Neural progenitor cell (in vitro differentiated cells): ENCODE results near the gene PSG6. TPM values are rescaled to one million over a fixed set of nuclear protein-coding genes. Genes with fewer than 3 reads are reported as not detected.
A peak's percentile ranks its signal among the peaks of the same experiment; 100 is the strongest.
"Not testable (repeated sequence)": the region's sequence is repeated elsewhere in the genome, so short reads cannot be mapped to it uniquely, and the experiment has no call there.

Source experiments
- DNase-seq: peaks from one replicate; pipeline ENCODE4 v3.0.0-alpha.2; 2016; ENCODE audit warnings: low spot score
- H2AFZ ChIP-seq: fragments of 200-600 bp; sonication (generic); replicated peaks from 2 replicates; pipeline ENCODE4 v1.6.1; 2016; ENCODE audit warnings: antibody characterized with exemption
- H3F3A ChIP-seq: fragments of 200-600 bp; sonication (generic); 2 replicates; pipeline ENCODE4 v1.6.1; 2016; ENCODE audit warnings: antibody characterized with exemption, low read depth
- H3K27ac ChIP-seq: fragments of 200-600 bp; sonication (generic); 2 replicates; pipeline ENCODE4 v1.5.1; 2016; ENCODE audit warnings: mild to moderate bottlenecking
- H3K27me3 ChIP-seq: fragments of 200-600 bp; sonication (generic); 2 replicates; pipeline ENCODE4 v1.6.1; 2016; ENCODE audit warnings: mild to moderate bottlenecking, moderate library complexity
- H3K36me3 ChIP-seq: fragments of 200-600 bp; sonication (generic); 2 replicates; pipeline ENCODE4 v1.5.1; 2016
- H3K4me1 ChIP-seq: fragments of 200-600 bp; sonication (generic); 2 replicates; pipeline ENCODE4 v1.6.1; 2016; ENCODE audit warnings: mixed run types
- H3K4me2 ChIP-seq: fragments of 200-600 bp; sonication (generic); 2 replicates; pipeline ENCODE4 v1.6.1; 2016
- H3K4me3 ChIP-seq: fragments of 200-600 bp; sonication (generic); 2 replicates; pipeline ENCODE4 v1.5.1; 2016
- H3K79me2 ChIP-seq: fragments of 200-600 bp; sonication (generic); 2 replicates; pipeline ENCODE4 v1.6.1; 2016; ENCODE audit warnings: low read depth
- H3K9ac ChIP-seq: fragments of 200-600 bp; sonication (generic); 2 replicates; pipeline ENCODE4 v1.6.1; 2016
- H3K9me3 ChIP-seq: fragments of 200-600 bp; sonication (generic); 2 replicates; pipeline ENCODE4 v1.5.1; 2016; ENCODE audit warnings: low read depth
- H4K20me1 ChIP-seq: fragments of 200-600 bp; sonication (generic); 2 replicates; pipeline ENCODE4 v1.6.1; 2016; ENCODE audit warnings: low read depth
- H3K27ac Mint-ChIP-seq: 3 replicates; pipeline ENCODE4 v1.8.0; 2021; ENCODE audit warnings: mixed read lengths
- H3K27me3 Mint-ChIP-seq: 2 replicates; pipeline ENCODE4 v1.8.0; 2022; ENCODE audit warnings: low read depth, mild to moderate bottlenecking, inconsistent platforms, moderate library complexity, mixed read lengths; ENCODE audit not compliant: insufficient read depth
- H3K36me3 Mint-ChIP-seq: 3 replicates; pipeline ENCODE4 v1.8.0; 2021; ENCODE audit warnings: mixed read lengths
- H3K4me1 Mint-ChIP-seq: 3 replicates; pipeline ENCODE4 v1.8.0; 2021; ENCODE audit warnings: mixed read lengths
- H3K4me3 Mint-ChIP-seq: 3 replicates; pipeline ENCODE4 v1.8.0; 2021; ENCODE audit warnings: mild to moderate bottlenecking, moderate library complexity, mixed read lengths
- H3K9me3 Mint-ChIP-seq: 3 replicates; pipeline ENCODE4 v1.8.0; 2020; ENCODE audit warnings: mixed read lengths
- CTCF ChIP-seq: fragments of 200-600 bp; sonication (generic); IDR thresholded peaks from 2 replicates; pipeline ENCODE4 v1.5.1; 2017; ENCODE audit warnings: antibody characterized with exemption, mild to moderate bottlenecking
- total RNA-seq: library from RNA; depleted of rRNA; stranded (reverse); fragments of >200 nt; gene quantifications from 2 replicates; pipeline ENCODE4 v1.2.3, GENCODE V29; 2015; ENCODE audit warnings: low replicate concordance

The PSG6 gene
- total RNA-seq, 1 donor from 2014 or later = not detected

DNA sequence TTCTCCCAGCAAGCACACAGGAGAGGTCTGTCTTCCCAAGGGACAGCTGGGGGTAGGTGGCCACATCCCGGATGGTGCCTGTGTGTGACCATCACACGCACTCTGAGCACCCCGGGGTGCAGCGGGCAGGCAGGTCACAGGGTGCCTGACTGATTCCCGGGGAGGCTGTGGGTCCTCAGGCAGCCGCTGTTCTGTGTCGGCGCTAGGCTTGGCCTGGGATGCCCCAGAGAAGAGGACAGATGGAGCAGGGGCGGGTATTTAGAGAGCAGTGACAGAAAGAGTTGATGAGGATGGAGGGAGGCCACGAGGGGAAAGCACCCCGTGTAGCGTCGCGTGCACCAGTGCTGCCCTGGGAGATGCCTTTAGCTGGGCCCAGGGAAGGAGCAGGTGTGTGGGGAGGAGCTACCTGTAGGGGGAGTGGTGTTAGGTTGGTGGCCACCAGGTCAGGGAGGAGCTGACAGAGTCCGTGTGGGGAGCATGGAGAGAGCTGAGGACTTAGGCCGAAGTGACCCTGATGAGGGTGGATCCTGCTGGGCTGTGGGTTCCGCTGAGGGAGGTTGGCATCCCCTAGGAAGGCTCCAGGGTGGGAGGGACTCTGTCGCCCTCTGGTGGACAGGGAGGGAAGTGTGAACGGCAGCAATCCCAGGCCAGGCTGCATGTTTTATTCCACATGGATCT is 60.7 kb downstream of the PSG6 start:
- H3K4me1 ChIP-seq, H3K27me3 ChIP-seq, H3K4me1 Mint-ChIP-seq, H2AFZ ChIP-seq, H3K9ac ChIP-seq, DNase-seq, H3K36me3 ChIP-seq, H3K27ac Mint-ChIP-seq, H3F3A ChIP-seq, H3K4me3 ChIP-seq, H3K4me3 Mint-ChIP-seq, H3K4me2 ChIP-seq, H3K27ac ChIP-seq, H3K27me3 Mint-ChIP-seq, H4K20me1 ChIP-seq, H3K79me2 ChIP-seq, H3K9me3 ChIP-seq, H3K36me3 Mint-ChIP-seq: not testable (repeated sequence)
- peaks cover 37% of the 10 kb centered on the region for H3K9me3 Mint-ChIP-seq
- peak; percentile 29 for TF ChIP-seq CTCF

GRCh38 chr19:42854745-42855144 is 62.9 kb downstream of the PSG6 start:
- not testable (repeated sequence) for H4K20me1 ChIP-seq, H3K27me3 Mint-ChIP-seq, H3K36me3 Mint-ChIP-seq, H3K79me2 ChIP-seq, H3K27me3 ChIP-seq, H2AFZ ChIP-seq, H3K4me1 Mint-ChIP-seq, H3K4me3 ChIP-seq, H3K9me3 ChIP-seq, H3K4me1 ChIP-seq, H3K27ac Mint-ChIP-seq, H3K27ac ChIP-seq, H3K36me3 ChIP-seq, H3K4me2 ChIP-seq, H3K4me3 Mint-ChIP-seq, H3K9ac ChIP-seq, H3F3A ChIP-seq, DNase-seq
- peaks cover 48% of the 10 kb centered on the region for H3K9me3 Mint-ChIP-seq

DNA sequence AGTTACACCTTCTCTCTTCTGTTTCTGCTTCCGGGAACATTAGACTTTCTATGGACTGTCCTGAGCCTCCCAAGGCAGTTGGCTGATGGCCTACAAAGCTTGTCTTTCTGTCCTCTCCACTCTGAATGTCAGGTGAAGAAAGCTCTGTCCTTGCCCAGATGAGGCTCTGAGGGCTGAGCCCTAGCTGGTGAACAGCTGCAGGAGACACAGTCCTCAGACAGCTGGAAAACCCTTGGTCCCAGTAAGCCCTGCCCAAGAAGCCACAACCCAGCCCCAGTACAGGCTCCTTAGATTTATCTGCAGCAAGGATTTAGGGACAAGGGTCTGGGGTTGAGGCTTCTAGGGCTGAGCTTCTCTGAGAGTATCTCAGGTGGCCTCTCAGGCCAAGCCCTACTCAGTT is 64.5 kb downstream of the PSG6 start:
- H3K4me3 ChIP-seq, H3K36me3 ChIP-seq, H3K4me1 ChIP-seq, H4K20me1 ChIP-seq, H3K79me2 ChIP-seq, H2AFZ ChIP-seq, H3K9me3 ChIP-seq, H3K27ac Mint-ChIP-seq, H3K36me3 Mint-ChIP-seq, H3K4me1 Mint-ChIP-seq, H3K27me3 ChIP-seq, H3F3A ChIP-seq, DNase-seq, H3K27me3 Mint-ChIP-seq, H3K9ac ChIP-seq, H3K4me3 Mint-ChIP-seq, H3K4me2 ChIP-seq, H3K27ac ChIP-seq: not testable (repeated sequence)
- peaks cover 48% of the 10 kb centered on the region for H3K9me3 Mint-ChIP-seq

DNA sequence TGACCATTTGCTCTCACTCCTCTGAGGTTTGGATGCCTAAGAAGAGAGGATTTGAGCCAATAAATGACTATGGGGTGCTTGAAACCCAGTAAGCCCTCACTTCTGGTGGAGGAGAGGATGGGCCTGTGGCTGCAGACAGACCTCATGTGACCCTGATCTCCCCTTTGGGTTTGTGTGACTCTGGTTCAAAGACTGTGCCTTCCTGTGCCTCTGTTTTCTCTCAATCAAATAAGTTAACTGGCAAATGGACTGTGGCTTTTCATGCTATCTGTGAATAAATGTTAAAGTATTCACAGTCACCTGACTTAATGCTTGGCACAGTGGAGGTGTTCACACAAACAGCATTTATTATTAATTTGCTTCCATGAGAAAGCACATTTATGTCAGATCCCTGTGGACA is 64.9 kb downstream of the PSG6 start:
- H3K27ac ChIP-seq = not testable (repeated sequence)

More for the DNA sequence above, 64.9 kb downstream of the PSG6 start:
- not testable (repeated sequence) for H2AFZ ChIP-seq, H3K4me2 ChIP-seq, H3K27ac Mint-ChIP-seq, H3K4me3 ChIP-seq, H3K9ac ChIP-seq, H3K79me2 ChIP-seq, H3K27me3 Mint-ChIP-seq, H3K4me1 Mint-ChIP-seq, H3K4me3 Mint-ChIP-seq, H3K9me3 ChIP-seq, H3K27me3 ChIP-seq, H3K36me3 ChIP-seq, H3K36me3 Mint-ChIP-seq, H3K4me1 ChIP-seq, H3F3A ChIP-seq, H4K20me1 ChIP-seq, DNase-seq
- peaks cover 45% of the 10 kb centered on the region for H3K9me3 Mint-ChIP-seq

Other genes with a start within 250 kb of the PSG6 start
- gene PSG3, start 177.4 kb downstream of the PSG6 start, total RNA-seq = not detected in 2 replicates
- not detected in 2 replicates for gene PSG8, start 152.2 kb downstream of the PSG6 start, total RNA-seq
- not detected in 2 replicates for gene PSG1, start 38.2 kb downstream of the PSG6 start, total RNA-seq
- gene PSG7, start 19.3 kb upstream of the PSG6 start, total RNA-seq = not detected in 2 replicates
- gene PSG11, start 108.6 kb upstream of the PSG6 start, total RNA-seq = not detected in 2 replicates
- gene PSG2, start 164.8 kb upstream of the PSG6 start, total RNA-seq = not detected in 2 replicates